HCT116 (cell line): ENCODE measurements around the gene BSND. TPM values are rescaled to one million over a fixed set of nuclear protein-coding genes. Genes with fewer than 3 reads are reported as not detected.

Source experiments
- ATAC-seq: fragments of 200-7000 bp; cut with Tn5 transposase; 2 replicates; pipeline ENCODE4 v1.9.1; 2020; ENCODE audit warnings: mild to moderate bottlenecking, moderate library complexity
- BruUV-seq: library from RNA; stranded (reverse); fragments of 400-500 nt; replicated peaks from 2 replicates; lab custom pipeline; 2021; lab: Mats Ljungman, UMichigan
- CTCF ChIA-PET: fragments of 300-600 bp; sonication (Branson Sonifier 250); formaldehyde crosslinking; loops from one replicate; lab custom pipeline; 2021; ENCODE audit warnings: antibody characterized with exemption; lab: Charles Lee
- POLR2A ChIA-PET: fragments of 300-600, 350-600 bp; sonication (Branson Sonifier 250); formaldehyde crosslinking; loops from one replicate; lab custom pipeline; 2021; ENCODE audit warnings: antibody characterized with exemption; lab: Charles Lee
- RAD21 ChIA-PET, 2 experiments: fragments of 300-600 bp; sonication (Branson Sonifier 250); formaldehyde crosslinking; loops; one replicate each; lab custom pipeline; 2023; ENCODE audit warnings: low total read pairs in 2 of 2; ENCODE audit not compliant: uncharacterized antibody in 2 of 2, unreplicated experiment in 2 of 2, low non-redundant PET in 1 of 2; lab: Charles Lee
- DNase-seq: peaks from one replicate; pipeline ENCODE4 v3.0.0-alpha.2; 2010; ENCODE audit warnings: low read depth, low spot score
- H2AFZ ChIP-seq: fragments of 200-600 bp; shearing (Covaris generic), sonication (generic); 2 replicates; pipeline ENCODE4 v1.6.1; 2017; ENCODE audit warnings: low read depth, mixed run types, mixed read lengths, antibody characterized with exemption, low read length; ENCODE audit not compliant: poor library complexity, severe bottlenecking
- H3K27ac ChIP-seq: 2 replicates; pipeline ENCODE4 v1.5.1; 2012; ENCODE audit warnings: low read depth, low read length
- H3K27me3 ChIP-seq: fragments of 200-600 bp; sonication (generic); 2 replicates; pipeline ENCODE4 v1.6.1; 2016; ENCODE audit warnings: mixed run types, low read length, mixed read lengths; ENCODE audit not compliant: insufficient read depth
- H3K36me3 ChIP-seq, 2 experiments: fragments of 200-500 bp in 1 of 2; fragments of 200-600 bp in 1 of 2; sonication (Bioruptor generic) in 1 of 2; sonication (generic) in 1 of 2; 2 replicates each; pipeline versions ENCODE4 v1.5.1 to v1.6.1; 2014 to 2016; ENCODE audit warnings: low read length in 2 of 2, inconsistent platforms in 1 of 2, mixed read lengths in 1 of 2, mixed run types in 1 of 2; ENCODE audit not compliant: insufficient read depth in 2 of 2, control insufficient read depth in 1 of 2
- H3K4me1 ChIP-seq, 2 experiments: fragments of 200-600 bp in 1 of 2; sonication (generic) in 1 of 2; 2 replicates each; pipeline versions ENCODE4 v1.5.1 to v1.6.1; 2012 to 2017; ENCODE audit warnings: low read length in 2 of 2, inconsistent platforms in 1 of 2, mild to moderate bottlenecking in 1 of 2, mixed read lengths in 1 of 2, mixed run types in 1 of 2, moderate library complexity in 1 of 2; ENCODE audit not compliant: insufficient read depth in 2 of 2, control insufficient read depth in 1 of 2
- H3K4me2 ChIP-seq: fragments of 200-600 bp; sonication (generic); 2 replicates; pipeline ENCODE4 v1.6.1; 2017; ENCODE audit warnings: mixed run types, low read length, mixed read lengths
- H3K4me3 ChIP-seq, 2 experiments: fragments of 200-600 bp in 1 of 2; sonication (generic) in 1 of 2; replicated peaks in 1 of 2; 2 replicates each; pipeline ENCODE4 v1.5.1; 2011 to 2016; ENCODE audit warnings: low read length in 2 of 2, control low read depth in 1 of 2, low read depth in 1 of 2, mild to moderate bottlenecking in 1 of 2, mixed read lengths in 1 of 2, mixed run types in 1 of 2
- H3K79me2 ChIP-seq: fragments of 200-600 bp; sonication (generic); 2 replicates; pipeline ENCODE4 v1.6.1; 2017; ENCODE audit warnings: mild to moderate bottlenecking, mixed run types, low read length, moderate library complexity, mixed read lengths; ENCODE audit not compliant: insufficient read depth
- H3K9ac ChIP-seq: fragments of 200-600 bp; sonication (generic); 2 replicates; pipeline ENCODE4 v1.6.1; 2016; ENCODE audit warnings: low read length, mixed read lengths
- H3K9me2 ChIP-seq: fragments of 200-600 bp; sonication (generic), shearing (Covaris generic); 2 replicates; pipeline ENCODE4 v1.6.1; 2017; ENCODE audit warnings: mixed run types, mild to moderate bottlenecking, moderate library complexity; ENCODE audit not compliant: insufficient read depth
- H3K9me3 ChIP-seq, 2 experiments: fragments of 200-500 bp in 1 of 2; fragments of 200-600 bp in 1 of 2; sonication (Bioruptor generic) in 1 of 2; sonication (generic) in 1 of 2; 2 replicates each; pipeline ENCODE4 v1.6.1; 2014 to 2017; ENCODE audit warnings: low read length in 2 of 2, mixed read lengths in 2 of 2, inconsistent platforms in 1 of 2, low read depth in 1 of 2, mild to moderate bottlenecking in 1 of 2, mixed run types in 1 of 2, moderate library complexity in 1 of 2; ENCODE audit not compliant: control insufficient read depth in 1 of 2, insufficient read depth in 1 of 2
- H4K20me1 ChIP-seq: fragments of 200-600 bp; sonication (generic), shearing (Covaris generic); 2 replicates; pipeline ENCODE4 v1.6.1; 2017; ENCODE audit warnings: mixed run types, mild to moderate bottlenecking, moderate library complexity; ENCODE audit not compliant: insufficient read depth
- ATF3 ChIP-seq: IDR thresholded peaks from 2 replicates; pipeline ENCODE4 v1.6.1; 2012
- EGR1 ChIP-seq: IDR thresholded peaks from 2 replicates; pipeline ENCODE4 v1.6.1; 2012; ENCODE audit warnings: low read depth
- EZH2 ChIP-seq: fragments of 200-600 bp; sonication (generic); IDR thresholded peaks from 2 replicates; pipeline ENCODE4 v1.6.1; 2017; ENCODE audit warnings: antibody characterized with exemption, mixed run types
- FOSL1 ChIP-seq: IDR thresholded peaks from 2 replicates; pipeline ENCODE4 v1.6.1; 2012; ENCODE audit warnings: low read depth
- SP1 ChIP-seq: IDR thresholded peaks from 2 replicates; pipeline ENCODE4 v1.6.1; 2012; ENCODE audit warnings: low read depth
- ZFX ChIP-seq: fragments of 450-650 bp; IDR thresholded peaks from 2 replicates; pipeline ENCODE4 v1.6.1; 2017
- intact Hi-C: fragments of 100-400 bp; cut with micrococcal nuclease; formaldehyde crosslinking; loops from 2 replicates; pipeline ENCODE4 v1.10.0; 2022
- total RNA-seq: library from RNA; stranded (reverse); gene quantifications from one replicate; pipeline ENCODE4 v1.2.1, GENCODE V29; 2021; ENCODE audit not compliant: unreplicated experiment

The BSND gene
- total RNA-seq, 1 experiment from 2014 or later = not detected

DNA sequence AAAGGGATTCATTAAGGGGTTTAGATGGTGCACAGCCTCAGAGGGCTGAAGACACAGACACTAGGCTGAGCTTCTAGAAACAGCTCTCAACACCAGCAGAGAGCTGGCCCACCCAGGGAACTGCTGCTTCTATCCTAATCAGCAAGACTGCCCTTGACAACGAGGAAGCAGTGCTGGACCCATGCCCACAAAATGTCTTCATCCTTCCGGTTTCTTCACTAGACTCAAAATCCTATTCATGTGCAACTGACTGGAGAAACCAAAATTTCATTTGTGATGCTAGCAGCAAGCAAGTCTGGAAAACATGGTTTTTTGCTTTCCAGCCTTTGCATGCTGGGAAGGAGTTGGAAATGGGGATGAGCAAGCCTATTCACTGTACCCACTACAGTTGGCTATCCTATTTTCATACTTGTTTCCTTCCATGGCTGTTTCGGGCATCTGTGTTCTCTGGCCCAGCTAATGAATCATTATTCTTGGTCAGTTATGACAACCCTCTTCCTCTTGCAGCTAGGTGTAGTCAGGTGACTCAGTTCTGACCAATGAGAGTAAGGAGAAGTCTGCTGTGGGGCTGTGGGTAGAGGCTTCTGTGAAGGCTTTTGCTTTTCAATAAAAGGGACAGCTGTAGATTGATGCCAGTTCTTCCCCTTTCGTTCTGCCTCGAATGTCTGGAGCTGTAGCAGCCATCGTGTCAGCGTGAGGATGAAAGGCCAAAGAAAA is 33.0 kb upstream of the BSND start:
- Histone ChIP-seq H4K20me1 (no peaks in the 10 kb centered on the region), H2AFZ (peak overlapping the region; percentile 89), H3K36me3 (no peaks in the 10 kb centered on the region), H3K27ac (no peak overlapping the region), H3K4me3 (no peak overlapping the region), H3K79me2 (no peaks in the 10 kb centered on the region), H3K9me3 (no peaks in the 10 kb centered on the region), H3K4me1 (peaks cover 10 to 35% of the 10 kb centered on the region in 2 experiments), H3K27me3 (no peaks in the 10 kb centered on the region), H3K4me2 (peak overlapping the region; percentile 24), H3K9me2 (no peaks in the 10 kb centered on the region), H3K9ac (no peak overlapping the region; the same call in 1 of the 2 replicates)
- BruUV-seq = no TSS peak
- TF ChIP-seq EGR1 (no peak), ATF3 (no peak), SP1 (peak; percentile 26; the same call in 1 of the 2 replicates)
- intact Hi-C loops = no loop called here
- DNase-seq = peak; percentile 35
- ChIA-PET CTCF (interaction anchor here (0.7 to 1.9 kb wide), 4 partner anchors 15 to 56 kb away, joined by 3 to 11 read pairs (median 5); no protein-coding TSS in a partner anchor), POLR2A (interaction anchor here (1.1 kb wide), 1 partner anchor 12 kb away, joined by 4 read pairs; no protein-coding TSS in a partner anchor), RAD21 (no interaction called here)
- peak; percentile 84 for ATAC-seq

DNA sequence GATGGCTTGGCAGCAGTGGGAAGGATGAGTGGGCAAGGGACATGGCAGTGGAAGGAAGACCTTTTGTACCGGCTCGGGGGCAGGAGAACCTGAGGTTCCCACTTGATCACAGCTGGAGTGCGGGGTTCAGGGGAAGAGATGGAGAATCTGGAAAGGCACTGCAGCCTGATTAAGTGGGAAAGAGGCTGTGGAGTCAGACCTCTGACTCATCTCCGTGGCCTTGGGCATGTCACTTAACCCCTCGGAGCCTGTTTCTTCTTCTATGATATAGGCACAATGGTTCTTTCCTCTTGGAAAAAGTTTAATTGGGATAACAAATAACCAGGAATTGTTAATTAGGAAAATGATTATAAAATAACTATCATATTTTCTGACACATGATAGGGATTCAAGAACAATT is 31.4 kb upstream of the BSND start:
- intact Hi-C loops = no loop called here
- ChIA-PET POLR2A (no interaction called here), CTCF (no interaction called here), RAD21 (no interaction called here)
- H3K79me2 ChIP-seq = no peaks in the 10 kb centered on the region
- H3K36me3 ChIP-seq = no peaks in the 10 kb centered on the region
- peaks cover 21 to 51% of the 10 kb centered on the region in 2 experiments for H3K4me1 ChIP-seq
- H4K20me1 ChIP-seq = no peaks in the 10 kb centered on the region
- H3K4me2 ChIP-seq = peak overlapping the region; percentile 40
- DNase-seq = no peak
- BruUV-seq = no TSS peak
- no peaks in the 10 kb centered on the region for H3K27me3 ChIP-seq
- H3K27ac ChIP-seq = no peak overlapping the region
- H2AFZ ChIP-seq = no peak overlapping the region
- no peaks in the 10 kb centered on the region for H3K9me2 ChIP-seq
- no peaks in the 10 kb centered on the region for H3K9me3 ChIP-seq
- no peak overlapping the region for H3K4me3 ChIP-seq
- TF ChIP-seq ZFX (no peak), EZH2 (no peak), FOSL1 (0 out of 2 replicates have a peak, but pooled peaks have one; percentile 14)
- H3K9ac ChIP-seq = no peak overlapping the region
- ATAC-seq = no peak
